Chondrocyte (in vitro differentiated cells): ENCODE data around the gene EZR. TPM values are rescaled to one million over a fixed set of nuclear protein-coding genes. Genes with fewer than 3 reads are reported as not detected.
A peak's percentile ranks its signal among the peaks of the same experiment; 100 is the strongest.

ENCODE experiments used
- DNase-seq: peaks from one replicate; pipeline ENCODE4 v3.0.0; 2021; ENCODE audit warnings: mixed read lengths, low spot score
- H3K27ac Mint-ChIP-seq: one replicate; pipeline ENCODE4 v1.8.0; 2021; ENCODE audit warnings: mild to moderate bottlenecking, moderate library complexity, mixed read lengths; ENCODE audit not compliant: unreplicated experiment
- H3K27me3 Mint-ChIP-seq: 2 replicates; pipeline ENCODE4 v1.8.0; 2021; ENCODE audit warnings: low read depth, mixed read lengths
- H3K36me3 Mint-ChIP-seq: 2 replicates; pipeline ENCODE4 v1.8.0; 2021; ENCODE audit warnings: low read depth, mixed read lengths
- H3K4me1 Mint-ChIP-seq: 2 replicates; pipeline ENCODE4 v1.8.0; 2021; ENCODE audit warnings: low read depth, mild to moderate bottlenecking, mixed read lengths
- H3K4me3 Mint-ChIP-seq: one replicate; pipeline ENCODE4 v1.8.0; 2021; ENCODE audit warnings: mild to moderate bottlenecking, moderate library complexity, mixed read lengths; ENCODE audit not compliant: unreplicated experiment
- H3K9me3 Mint-ChIP-seq: 2 replicates; pipeline ENCODE4 v1.8.0; 2021; ENCODE audit warnings: low read depth, mixed read lengths
- total RNA-seq: library from RNA; stranded (reverse); gene quantifications from 3 replicates; pipeline ENCODE4 v1.2.1, GENCODE V29; 2021
- TF ChIP-seq, protein P1 (sequence below): fragments of 200-600 bp; sonication (generic); IDR thresholded peaks from 2 replicates; pipeline ENCODE4 v1.5.0; 2021; ENCODE audit warnings: antibody characterized with exemption, mild to moderate bottlenecking, moderate library complexity

Gene EZR
- total RNA-seq, 1 donor from 2014 or later: 71.5 TPM

DNA sequence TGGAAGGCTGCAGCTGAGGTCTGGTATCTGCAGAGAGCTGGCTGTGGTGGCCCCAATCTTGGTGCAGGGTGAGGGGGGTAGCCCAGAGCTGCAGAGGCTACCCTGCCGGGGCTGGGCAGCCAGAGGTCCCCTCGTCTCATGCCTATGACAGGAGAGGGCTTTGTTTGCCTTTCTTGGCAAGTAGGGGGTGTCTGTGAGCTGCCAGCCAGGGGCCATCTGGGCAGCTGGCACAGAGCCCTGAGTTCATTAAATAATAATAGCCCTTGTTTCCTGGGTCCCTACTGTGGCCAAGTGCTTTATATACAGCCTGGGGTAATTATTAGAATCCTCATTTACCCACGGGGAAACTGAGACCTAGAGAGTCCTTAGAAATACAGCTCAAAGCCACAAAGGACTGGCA, 66.6 kb downstream of the EZR start:
- H3K4me1 Mint-ChIP-seq: peaks cover 17% of the 10 kb centered on the region
- H3K4me3 Mint-ChIP-seq: no peak overlapping the region

DNA sequence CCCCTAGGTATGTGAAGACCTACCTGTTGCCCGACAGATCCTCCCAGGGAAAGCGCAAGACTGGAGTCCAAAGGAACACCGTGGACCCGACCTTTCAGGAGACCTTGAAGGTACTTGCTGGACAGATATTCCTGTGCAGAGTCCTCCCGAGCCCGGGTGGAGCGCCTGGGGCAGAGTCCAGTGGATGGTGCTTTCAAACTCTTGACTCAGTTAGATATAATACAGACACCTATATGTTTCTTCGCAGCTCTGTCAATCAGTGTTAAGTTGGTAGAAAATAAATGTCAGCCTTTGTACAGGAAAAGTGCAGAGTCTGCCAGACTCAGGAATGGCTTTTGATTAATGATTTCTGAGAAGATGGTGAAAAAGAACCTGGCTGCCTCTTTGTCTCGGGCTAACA, 67.2 kb downstream of the EZR start:
- TF ChIP-seq, protein P1, sequence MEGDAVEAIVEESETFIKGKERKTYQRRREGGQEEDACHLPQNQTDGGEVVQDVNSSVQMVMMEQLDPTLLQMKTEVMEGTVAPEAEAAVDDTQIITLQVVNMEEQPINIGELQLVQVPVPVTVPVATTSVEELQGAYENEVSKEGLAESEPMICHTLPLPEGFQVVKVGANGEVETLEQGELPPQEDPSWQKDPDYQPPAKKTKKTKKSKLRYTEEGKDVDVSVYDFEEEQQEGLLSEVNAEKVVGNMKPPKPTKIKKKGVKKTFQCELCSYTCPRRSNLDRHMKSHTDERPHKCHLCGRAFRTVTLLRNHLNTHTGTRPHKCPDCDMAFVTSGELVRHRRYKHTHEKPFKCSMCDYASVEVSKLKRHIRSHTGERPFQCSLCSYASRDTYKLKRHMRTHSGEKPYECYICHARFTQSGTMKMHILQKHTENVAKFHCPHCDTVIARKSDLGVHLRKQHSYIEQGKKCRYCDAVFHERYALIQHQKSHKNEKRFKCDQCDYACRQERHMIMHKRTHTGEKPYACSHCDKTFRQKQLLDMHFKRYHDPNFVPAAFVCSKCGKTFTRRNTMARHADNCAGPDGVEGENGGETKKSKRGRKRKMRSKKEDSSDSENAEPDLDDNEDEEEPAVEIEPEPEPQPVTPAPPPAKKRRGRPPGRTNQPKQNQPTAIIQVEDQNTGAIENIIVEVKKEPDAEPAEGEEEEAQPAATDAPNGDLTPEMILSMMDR: no peak
- Mint-ChIP-seq H3K4me3 (no peak overlapping the region), H3K9me3 (no peaks in the 10 kb centered on the region), H3K4me1 (peaks cover 19% of the 10 kb centered on the region), H3K36me3 (no peaks in the 10 kb centered on the region), H3K27ac (no peak overlapping the region), H3K27me3 (peaks cover 2% of the 10 kb centered on the region)
- DNase-seq: no peak

More for the DNA sequence above, 66.6 kb downstream of the EZR start:
- Mint-ChIP-seq H3K36me3 (no peaks in the 10 kb centered on the region), H3K9me3 (no peaks in the 10 kb centered on the region), H3K27ac (no peak overlapping the region), H3K27me3 (peaks cover 2% of the 10 kb centered on the region)
- DNase-seq: no peak
- TF ChIP-seq, protein P1: peak; percentile 67

DNA sequence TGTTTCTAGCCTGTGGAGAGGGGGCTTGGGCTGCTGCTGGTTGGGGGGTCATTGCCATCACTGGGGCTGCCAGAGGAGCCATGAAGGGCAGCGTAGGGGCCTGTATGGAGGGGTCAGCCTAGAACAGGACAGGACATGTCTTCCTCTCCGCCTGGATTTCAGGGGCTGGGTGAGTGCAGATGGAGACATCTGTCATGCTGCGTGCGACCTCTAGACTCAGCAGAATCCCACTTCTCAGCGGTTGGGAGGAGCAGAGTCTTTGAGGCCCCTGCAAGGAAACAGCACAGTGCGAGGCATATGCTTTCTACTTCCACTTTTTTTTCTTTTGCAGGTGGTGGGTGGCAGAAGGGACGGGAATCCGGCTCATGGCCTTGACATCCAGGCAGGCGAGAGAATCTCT, 67.9 kb downstream of the EZR start:
- Mint-ChIP-seq H3K36me3 (no peaks in the 10 kb centered on the region), H3K27ac (no peak overlapping the region), H3K4me3 (no peak overlapping the region), H3K4me1 (peaks cover 19% of the 10 kb centered on the region), H3K9me3 (no peaks in the 10 kb centered on the region), H3K27me3 (peaks cover 2% of the 10 kb centered on the region)
- TF ChIP-seq, protein P1: no peak
- no peak for DNase-seq

DNA sequence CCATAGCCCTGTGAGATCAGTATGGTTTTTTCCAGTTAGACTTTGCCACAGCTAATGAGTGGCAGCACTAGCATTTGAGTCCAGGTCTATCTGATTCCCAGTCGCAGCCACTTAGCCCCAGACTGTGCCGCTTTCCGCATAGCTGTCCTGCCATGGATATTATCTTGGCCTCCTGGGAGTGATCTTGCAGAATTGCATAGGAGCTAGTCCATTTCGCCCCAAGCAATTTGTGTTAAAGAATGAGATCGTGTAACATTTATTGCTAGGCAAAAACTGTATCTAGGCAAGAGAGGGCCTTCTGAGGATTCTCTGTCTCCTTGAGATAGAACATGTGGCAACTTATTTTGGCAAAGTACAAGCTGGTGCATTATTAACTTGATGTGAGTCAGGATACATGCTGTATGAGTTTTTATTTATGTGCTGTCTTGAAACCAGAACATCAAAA, 74.2 kb downstream of the EZR start:
- Mint-ChIP-seq H3K4me3 (no peak overlapping the region), H3K9me3 (peaks cover 2% of the 10 kb centered on the region), H3K36me3 (no peaks in the 10 kb centered on the region), H3K27ac (peak overlapping the region; percentile 82), H3K4me1 (peaks cover 27% of the 10 kb centered on the region), H3K27me3 (peaks cover 2% of the 10 kb centered on the region)
- TF ChIP-seq, protein P1: peak; percentile 6
- no peak for DNase-seq

DNA sequence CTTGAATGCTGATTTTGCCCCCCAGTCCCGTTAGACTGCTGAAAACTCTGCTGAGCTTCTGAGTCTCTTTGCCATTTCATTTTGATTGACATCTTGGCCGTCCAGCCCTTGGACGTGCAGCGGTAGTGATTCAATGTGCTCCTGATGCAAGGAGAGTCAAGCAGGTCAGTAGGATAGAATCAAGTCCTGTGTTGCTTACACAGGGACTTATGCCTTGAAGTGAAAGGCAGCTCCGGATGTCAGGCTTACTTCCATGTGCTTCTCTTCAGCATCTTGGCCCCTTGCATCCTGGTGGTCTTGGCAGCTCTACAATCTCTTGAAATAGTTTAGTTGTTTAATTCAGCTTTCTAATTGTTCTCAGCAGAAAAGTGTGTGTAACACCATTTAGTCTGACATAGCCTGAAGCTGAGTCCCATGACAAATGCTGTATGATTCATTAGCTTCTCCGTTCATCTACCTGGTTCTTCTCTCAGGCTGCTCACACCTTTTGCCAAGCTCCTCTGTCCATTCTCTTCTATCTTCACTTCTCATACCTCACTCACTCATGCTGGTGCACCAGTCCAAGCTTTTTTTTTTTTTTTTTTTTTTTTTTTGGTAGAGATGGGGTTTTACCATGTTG, 76.0 kb downstream of the EZR start:
- Mint-ChIP-seq H3K27ac (no peak overlapping the region), H3K4me3 (no peak overlapping the region), H3K4me1 (peaks cover 29% of the 10 kb centered on the region), H3K36me3 (peaks cover 5% of the 10 kb centered on the region), H3K27me3 (peaks cover 2% of the 10 kb centered on the region), H3K9me3 (peaks cover 12% of the 10 kb centered on the region)
- no peak for DNase-seq
- TF ChIP-seq, protein P1: no peak
